Esophagus (tissue), 2 donors: Measurements from ENCODE around the gene ARF6. TPM values are rescaled to one million over a fixed set of nuclear protein-coding genes. Genes with fewer than 3 reads are reported as not detected.

Source experiments
- H3K27ac ChIP-seq, 2 donors: one replicate each; pipeline ENCODE4 v1.5.1; 2013; ENCODE audit warnings: low read depth in 2 of 2, mild to moderate bottlenecking in 2 of 2, inconsistent platforms in 1 of 2, low read length in 1 of 2, moderate library complexity in 1 of 2
- H3K27me3 ChIP-seq, 2 donors: one replicate each; pipeline ENCODE4 v1.6.1; 2013; ENCODE audit warnings: low read length in 2 of 2, control low read depth in 1 of 2, mild to moderate bottlenecking in 1 of 2; ENCODE audit not compliant: insufficient read depth in 2 of 2, control insufficient read depth in 1 of 2
- H3K36me3 ChIP-seq, 2 donors: one replicate each; pipeline ENCODE4 v1.6.1; 2013; ENCODE audit warnings: low read length in 1 of 2; ENCODE audit not compliant: control insufficient read depth in 2 of 2, insufficient read depth in 2 of 2
- H3K4me1 ChIP-seq, 2 donors: one replicate each; pipeline ENCODE4 v1.6.1; 2013; ENCODE audit warnings: low read length in 1 of 2; ENCODE audit not compliant: control insufficient read depth in 2 of 2, insufficient read depth in 2 of 2
- H3K4me3 ChIP-seq, 2 donors: one replicate each; pipeline ENCODE4 v1.5.1; 2013; ENCODE audit warnings: low read length in 2 of 2, mild to moderate bottlenecking in 2 of 2, low read depth in 1 of 2, moderate library complexity in 1 of 2
- H3K9me3 ChIP-seq, 2 donors: one replicate each; pipeline ENCODE4 v1.6.1; 2013; ENCODE audit warnings: mild to moderate bottlenecking in 2 of 2, low read depth in 1 of 2, low read length in 1 of 2, moderate library complexity in 1 of 2; ENCODE audit not compliant: control insufficient read depth in 2 of 2, insufficient read depth in 1 of 2
- WGBS, 2 donors: extraction: QIAGEN DNeasy Blood & Tissue Kit; methylation state at CpG; one replicate each; pipeline ENCODE4 v1.1.7; 2013; 5-methylcytosine and 5-hydroxymethylcytosine counted together
- polyA plus RNA-seq, 2 donors: library from polyadenylated mRNA; stranded (reverse); fragments of 200-250 nt; gene quantifications; one replicate each; pipeline ENCODE4 v1.2.3, GENCODE V29; 2013
- donor health status: healthy with polysubstance abuse.
- donor health status: Bipolar disorder and iron deficiency.

ARF6 gene
- polyA plus RNA-seq, 2 donors = 80.9 to 112 TPM

GRCh38 chr14:49921401-49921800 lies 28.5 kb downstream of the ARF6 start:
- Histone ChIP-seq H3K4me1 (peaks cover 0 to 5% of the 10 kb centered on the region in 2 donors), H3K36me3 (no peaks in the 10 kb centered on the region), H3K4me3 (no peak overlapping the region), H3K9me3 (no peaks in the 10 kb centered on the region), H3K27ac (no peak overlapping the region), H3K27me3 (no peaks in the 10 kb centered on the region)
- WGBS, 2 donors = 85 to 89% methylated on average over 1 of the region's 1 CpG

GRCh38 chr14:49923442-49923841 lies 30.6 kb downstream of the ARF6 start:
- Histone ChIP-seq H3K9me3 (no peaks in the 10 kb centered on the region), H3K4me1 (peaks cover 0 to 5% of the 10 kb centered on the region in 2 donors), H3K36me3 (no peaks in the 10 kb centered on the region), H3K27ac (no peak overlapping the region), H3K4me3 (no peak overlapping the region), H3K27me3 (no peaks in the 10 kb centered on the region)
- 96% methylated on average over 1 of the region's 1 CpG for WGBS, 2 donors

GRCh38 chr14:49923881-49924280 lies 31.0 kb downstream of the ARF6 start:
- WGBS, 2 donors = 79 to 91% methylated on average over 4 of the region's 4 CpGs
- Histone ChIP-seq H3K9me3 (no peaks in the 10 kb centered on the region), H3K27me3 (no peaks in the 10 kb centered on the region), H3K4me1 (peaks cover 0 to 5% of the 10 kb centered on the region in 2 donors), H3K27ac (no peak overlapping the region), H3K4me3 (no peak overlapping the region), H3K36me3 (no peaks in the 10 kb centered on the region)

- no peak overlapping the region for H3K4me3 ChIP-seq
- WGBS, 2 donors = 94 to 95% methylated on average over 4 of the region's 4 CpGs
- no peak overlapping the region for H3K27ac ChIP-seq
- no peaks in the 10 kb centered on the region for H3K9me3 ChIP-seq
- H3K4me1 ChIP-seq = peaks cover 0 to 5% of the 10 kb centered on the region in 2 donors
- H3K36me3 ChIP-seq = no peaks in the 10 kb centered on the region
- no peaks in the 10 kb centered on the region for H3K27me3 ChIP-seq
Measured at GRCh38 chr14:49924852-49925251, 32.0 kb downstream of the ARF6 start.

- Histone ChIP-seq H3K4me3 (no peak overlapping the region), H3K27ac (no peak overlapping the region), H3K36me3 (no peaks in the 10 kb centered on the region), H3K4me1 (peaks cover 0 to 5% of the 10 kb centered on the region in 2 donors), H3K9me3 (no peaks in the 10 kb centered on the region), H3K27me3 (no peaks in the 10 kb centered on the region)
- WGBS, 2 donors = 82 to 85% methylated on average over 2 of the region's 2 CpGs
Measured at GRCh38 chr14:49926803-49927202, 33.9 kb downstream of the ARF6 start.

- Histone ChIP-seq H3K9me3 (no peaks in the 10 kb centered on the region), H3K4me3 (no peak overlapping the region), H3K4me1 (peaks cover 0 to 5% of the 10 kb centered on the region in 2 donors), H3K27me3 (no peaks in the 10 kb centered on the region), H3K36me3 (no peaks in the 10 kb centered on the region), H3K27ac (no peak overlapping the region)
- 27 to 50% methylated on average over 2 of the region's 2 CpGs for WGBS, 2 donors
Measured at GRCh38 chr14:49928015-49928414, 35.1 kb downstream of the ARF6 start.

GRCh38 chr14:49930720-49931119 lies 37.8 kb downstream of the ARF6 start:
- Histone ChIP-seq H3K27ac (no peak overlapping the region), H3K36me3 (no peaks in the 10 kb centered on the region), H3K9me3 (no peaks in the 10 kb centered on the region), H3K4me1 (no peaks in the 10 kb centered on the region), H3K27me3 (no peaks in the 10 kb centered on the region), H3K4me3 (no peak overlapping the region)
- 79 to 83% methylated on average over 2 of the region's 2 CpGs for WGBS, 2 donors

- no peaks in the 10 kb centered on the region for H3K9me3 ChIP-seq
- H3K4me1 ChIP-seq = no peaks in the 10 kb centered on the region
- H3K4me3 ChIP-seq = no peak overlapping the region
- no peaks in the 10 kb centered on the region for H3K27me3 ChIP-seq
- 92 to 94% methylated on average over 3 of the region's 3 CpGs for WGBS, 2 donors
- no peaks in the 10 kb centered on the region for H3K36me3 ChIP-seq
- H3K27ac ChIP-seq = no peak overlapping the region
Measured at GRCh38 chr14:49931523-49931922, 38.6 kb downstream of the ARF6 start.

GRCh38 chr14:49933128-49933527 lies 40.2 kb downstream of the ARF6 start:
- no peaks in the 10 kb centered on the region for H3K4me1 ChIP-seq
- H3K27ac ChIP-seq = no peak overlapping the region
- H3K9me3 ChIP-seq = peaks cover 0 to 2% of the 10 kb centered on the region in 2 donors
- WGBS, 2 donors = 92 to 95% methylated on average over 4 of the region's 4 CpGs
- H3K4me3 ChIP-seq = no peak overlapping the region
- no peaks in the 10 kb centered on the region for H3K27me3 ChIP-seq
- no peaks in the 10 kb centered on the region for H3K36me3 ChIP-seq

GRCh38 chr14:49933704-49934103 lies 40.8 kb downstream of the ARF6 start:
- no peaks in the 10 kb centered on the region for H3K27me3 ChIP-seq
- no peak overlapping the region for H3K27ac ChIP-seq
- H3K36me3 ChIP-seq = no peaks in the 10 kb centered on the region
- H3K4me1 ChIP-seq = no peaks in the 10 kb centered on the region
- peaks cover 0 to 2% of the 10 kb centered on the region in 2 donors for H3K9me3 ChIP-seq
- no peak overlapping the region for H3K4me3 ChIP-seq
- WGBS, 2 donors = 91 to 92% methylated on average over 5 of the region's 5 CpGs
